Myometrial cell (primary cell): ENCODE measurements around the gene UQCRC2. TPM values are rescaled to one million over a fixed set of nuclear protein-coding genes. Genes with fewer than 3 reads are reported as not detected.

Experiments
- total RNA-seq: library from RNA; depleted of rRNA; stranded (reverse); fragments of >200 nt; gene quantifications from 2 replicates; pipeline ENCODE4 v1.2.3, GENCODE V29; 2015

UQCRC2 gene
- total RNA-seq, result 164 and 178 TPM in 2 replicates

GRCh38 chr16:21952793-21953540 lies at the start of gene UQCRC2:
UQCRC2 (plus strand) TSS chr16:21953361; CDS start chr16:21953424, 63 bp downstream.

GRCh38 chr16:22007509-22008214 lies 54.5 kb downstream of the UQCRC2 start, which contains the start of gene MOSMO:
MOSMO (plus strand) TSS chr16:22008111; CDS start chr16:22008302, 191 bp downstream.

Other genes with a start within 250 kb of the UQCRC2 start
- gene NPIPB4, start 95.6 kb upstream of the UQCRC2 start, total RNA-seq, result 3.7 and 9.6 TPM in 2 replicates
- gene PDZD9, start 47.8 kb downstream of the UQCRC2 start, total RNA-seq, result not detected in 2 replicates
- 18.7 and 33.1 TPM in 2 replicates for gene MOSMO, start 54.8 kb downstream of the UQCRC2 start, total RNA-seq
- gene VWA3A, start 139.2 kb downstream of the UQCRC2 start, total RNA-seq, result not detected in 2 replicates
- gene SDR42E2, start 209.1 kb downstream of the UQCRC2 start, total RNA-seq, result not detected in 2 replicates